Neural progenitor cell (in vitro differentiated cells): ENCODE results near the gene HDAC7.

Experiments
- EZH2phosphoT487 ChIP-seq: fragments of 200-600 bp; sonication (generic); IDR thresholded peaks from 2 replicates; pipeline ENCODE4 v1.6.1; 2017; ENCODE audit warnings: antibody characterized with exemption
- TF ChIP-seq, protein P1 (sequence below): fragments of 200-600 bp; sonication (generic); IDR thresholded peaks from 2 replicates; pipeline ENCODE4 v1.5.1; 2017; ENCODE audit warnings: antibody characterized with exemption, mild to moderate bottlenecking

DNA sequence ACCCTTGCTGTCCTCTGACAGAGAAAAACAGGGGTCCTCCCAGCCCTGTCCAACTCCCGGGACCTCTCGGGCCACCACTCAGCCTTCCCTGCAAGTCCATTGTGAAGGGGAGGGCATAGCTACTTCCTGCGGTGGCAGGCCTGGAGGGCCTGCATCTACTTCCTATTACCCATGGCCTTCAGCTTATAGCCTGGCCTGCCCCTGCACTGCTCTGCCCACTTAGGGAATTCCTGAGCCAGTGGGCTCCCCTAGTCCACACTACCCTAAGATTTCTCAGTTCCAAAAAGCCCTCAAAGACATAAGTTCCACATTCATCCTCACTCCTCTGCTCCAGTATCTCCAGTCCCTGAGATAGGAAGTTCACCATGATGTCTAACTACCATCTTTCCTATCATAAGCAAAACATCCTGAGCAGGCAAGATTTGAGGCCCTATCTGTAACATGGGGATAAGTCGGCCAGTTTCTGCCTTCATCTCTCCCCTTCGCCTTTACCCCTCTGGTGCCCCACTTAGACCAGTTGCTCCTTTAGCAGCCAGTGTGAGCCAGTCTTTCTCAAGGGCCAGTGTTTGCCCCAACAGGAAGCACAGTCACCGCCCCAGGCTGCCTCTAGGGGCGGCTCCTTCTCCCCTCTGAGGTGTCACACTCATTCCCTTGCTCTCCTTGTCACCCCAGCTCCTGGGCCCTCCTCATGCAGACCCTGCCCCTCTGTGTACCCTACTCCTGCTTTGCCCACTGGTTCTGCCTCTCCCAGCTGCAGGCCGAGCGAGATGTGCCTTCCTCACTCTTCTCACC lies 10.9 kb downstream of the HDAC7 start:
- TF ChIP-seq, protein P1, sequence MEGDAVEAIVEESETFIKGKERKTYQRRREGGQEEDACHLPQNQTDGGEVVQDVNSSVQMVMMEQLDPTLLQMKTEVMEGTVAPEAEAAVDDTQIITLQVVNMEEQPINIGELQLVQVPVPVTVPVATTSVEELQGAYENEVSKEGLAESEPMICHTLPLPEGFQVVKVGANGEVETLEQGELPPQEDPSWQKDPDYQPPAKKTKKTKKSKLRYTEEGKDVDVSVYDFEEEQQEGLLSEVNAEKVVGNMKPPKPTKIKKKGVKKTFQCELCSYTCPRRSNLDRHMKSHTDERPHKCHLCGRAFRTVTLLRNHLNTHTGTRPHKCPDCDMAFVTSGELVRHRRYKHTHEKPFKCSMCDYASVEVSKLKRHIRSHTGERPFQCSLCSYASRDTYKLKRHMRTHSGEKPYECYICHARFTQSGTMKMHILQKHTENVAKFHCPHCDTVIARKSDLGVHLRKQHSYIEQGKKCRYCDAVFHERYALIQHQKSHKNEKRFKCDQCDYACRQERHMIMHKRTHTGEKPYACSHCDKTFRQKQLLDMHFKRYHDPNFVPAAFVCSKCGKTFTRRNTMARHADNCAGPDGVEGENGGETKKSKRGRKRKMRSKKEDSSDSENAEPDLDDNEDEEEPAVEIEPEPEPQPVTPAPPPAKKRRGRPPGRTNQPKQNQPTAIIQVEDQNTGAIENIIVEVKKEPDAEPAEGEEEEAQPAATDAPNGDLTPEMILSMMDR = peak; percentile 14
- no peak for TF ChIP-seq EZH2phosphoT487
